Epithelial cell of esophagus (primary cell): ENCODE measurements around the gene CHD3.
"Not testable (repeated sequence)": the region's sequence is repeated elsewhere in the genome, so short reads cannot be mapped to it uniquely, and the experiment has no call there.

Experiments used
- DNase-seq: peaks from one replicate; pipeline ENCODE4 v3.0.0; 2010; ENCODE audit warnings: low read depth
- H3K4me3 ChIP-seq: 2 replicates; pipeline ENCODE4 v1.5.1; 2011; ENCODE audit warnings: mild to moderate bottlenecking, low read length, control low read depth
- CTCF ChIP-seq: IDR thresholded peaks from 2 replicates; pipeline ENCODE4 v1.5.1; 2011; ENCODE audit warnings: low read depth, mild to moderate bottlenecking, low read length, control low read depth, inconsistent platforms; ENCODE audit not compliant: insufficient read depth; ENCODE audit errors: missing control alignments

Gene CHD3

DNA sequence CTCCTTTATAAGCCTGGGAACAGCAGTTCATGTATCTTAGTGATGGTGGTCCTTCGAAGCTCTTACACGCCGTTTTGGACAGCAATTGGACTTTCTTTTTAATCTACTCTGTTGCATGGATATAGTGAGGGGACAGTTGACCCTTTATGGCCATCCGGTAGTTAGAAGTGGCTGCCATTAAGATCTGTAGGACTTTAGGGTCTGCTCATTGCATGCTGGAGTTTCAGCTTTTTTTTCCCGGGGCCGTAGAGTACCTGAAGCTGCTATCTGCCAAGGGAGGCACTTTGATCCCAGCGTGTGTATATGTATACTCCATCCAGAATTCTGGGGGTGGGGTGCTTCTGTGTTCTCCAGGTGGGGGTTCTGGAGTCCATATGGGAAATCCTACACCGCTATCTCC is 29.6 kb upstream of the CHD3 start:
- peak overlapping the region; percentile 73 for H3K4me3 ChIP-seq
- no peak for DNase-seq
- TF ChIP-seq CTCF = no peak

- peak; percentile 51 for DNase-seq
- TF ChIP-seq CTCF = peak; percentile 76
- H3K4me3 ChIP-seq = no peak overlapping the region
Observed at GRCh38 chr17:7862692-7863437, 25.7 kb upstream of the CHD3 start.

DNA sequence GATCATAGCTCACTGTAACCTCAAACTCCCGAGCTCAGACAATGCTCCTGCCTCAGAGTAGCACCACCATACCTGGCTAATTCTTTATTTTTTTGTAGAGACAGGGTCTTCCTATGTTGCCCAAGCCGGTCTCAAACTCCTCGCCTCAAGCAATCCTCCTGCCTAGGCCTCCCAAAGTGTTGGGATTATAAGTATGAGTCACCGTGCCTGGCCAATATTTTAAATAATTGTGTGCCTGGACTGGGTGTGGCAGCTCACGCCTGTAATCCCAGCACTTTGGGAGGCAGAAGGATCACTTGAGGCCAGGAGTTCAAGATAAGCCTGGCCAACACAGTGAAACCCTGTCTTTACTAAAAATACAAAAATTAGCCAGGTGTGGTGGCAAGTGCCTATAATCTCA is 24.2 kb upstream of the CHD3 start:
- DNase-seq, H3K4me3 ChIP-seq: not testable (repeated sequence)

GRCh38 chr17:7864995-7865650 is 23.5 kb upstream of the CHD3 start:
- H3K4me3 ChIP-seq = no peak overlapping the region
- TF ChIP-seq CTCF = no peak
- DNase-seq = peak; percentile 72

DNA sequence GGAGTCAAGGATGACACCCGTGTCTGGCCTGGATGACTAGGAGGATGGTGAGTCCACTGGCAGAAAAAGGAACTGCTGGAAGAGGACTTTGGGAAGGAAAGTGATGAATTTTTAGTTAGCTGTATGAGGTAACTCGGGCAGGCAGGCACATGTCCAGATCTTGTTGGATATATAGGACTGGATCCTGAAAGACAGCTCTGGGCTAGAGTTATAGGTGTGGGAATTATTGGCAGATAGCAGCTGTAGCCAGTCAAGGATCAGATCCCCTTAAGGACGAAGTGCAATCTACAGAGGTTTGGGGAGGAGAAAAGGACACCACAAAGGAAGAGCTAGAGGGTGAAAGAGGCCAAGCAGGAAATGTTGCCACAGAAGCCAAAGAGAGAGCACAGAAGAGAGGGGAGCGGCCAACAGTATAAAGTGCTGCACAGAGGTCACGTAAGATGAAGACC is 20.7 kb upstream of the CHD3 start:
- DNase-seq = peak; percentile 88
- no peak for TF ChIP-seq CTCF
- no peak overlapping the region for H3K4me3 ChIP-seq

GRCh38 chr17:7873051-7873450 is 15.5 kb upstream of the CHD3 start:
- DNase-seq = no peak
- H3K4me3 ChIP-seq = no peak overlapping the region
- TF ChIP-seq CTCF = no peak

- H3K4me3 ChIP-seq = no peak overlapping the region
- no peak for DNase-seq
- TF ChIP-seq CTCF = no peak
Observed at GRCh38 chr17:7875804-7876370, 12.7 kb upstream of the CHD3 start.
